Muscle of leg (tissue), 11 donors: ENCODE results near the gene PPM1H. TPM values are rescaled to one million over a fixed set of nuclear protein-coding genes. Genes with fewer than 3 reads are reported as not detected.

Experiments used
- DNase-seq: peaks from one replicate; pipeline ENCODE4 v3.0.0; 2013
- H3K27ac ChIP-seq: one replicate; pipeline ENCODE4 v1.5.1; 2013; ENCODE audit warnings: mild to moderate bottlenecking, low read length, control low read depth
- H3K27me3 ChIP-seq: one replicate; pipeline ENCODE4 v1.6.1; 2013; ENCODE audit warnings: low read length; ENCODE audit not compliant: control insufficient read depth, insufficient read depth
- H3K36me3 ChIP-seq: one replicate; pipeline ENCODE4 v1.6.1; 2013; ENCODE audit warnings: low read length; ENCODE audit not compliant: control insufficient read depth, insufficient read depth
- H3K4me1 ChIP-seq: one replicate; pipeline ENCODE4 v1.6.1; 2013; ENCODE audit warnings: low read length; ENCODE audit not compliant: control insufficient read depth, insufficient read depth
- H3K4me3 ChIP-seq: one replicate; pipeline ENCODE4 v1.5.1; 2013; ENCODE audit warnings: low read length, control low read depth
- H3K9me3 ChIP-seq: replicated peaks from 2 replicates; pipeline ENCODE4 v1.6.1; 2013; ENCODE audit warnings: low read depth, low read length; ENCODE audit not compliant: control insufficient read depth
- WGBS: methylation state at CpG from one replicate; pipeline ENCODE4 v1.1.5; 2013; ENCODE audit warnings: missing lambda C conversion rate; ENCODE audit not compliant: insufficient coverage; 5-methylcytosine and 5-hydroxymethylcytosine counted together
- polyA plus RNA-seq, 8 donors: library from polyadenylated mRNA; unstranded; fragments of 120-200 nt; gene quantifications; one replicate each; pipeline versions ENCODE4 v1.2.1 to v1.2.3, GENCODE V29; 2013; ENCODE audit warnings: inconsistent platforms in 1 of 8, low replicate concordance in 1 of 8; ENCODE audit not compliant: insufficient read length in 8 of 8, insufficient read depth in 1 of 8
- total RNA-seq: library from RNA; stranded (reverse); fragments of 120-200 nt; gene quantifications from one replicate; pipeline ENCODE4 v1.2.4, GENCODE V29; 2013

The PPM1H gene
- total and polyA plus RNA-seq, 9 donors = 2.7 to 4.2 (median 3.4) TPM

DNA sequence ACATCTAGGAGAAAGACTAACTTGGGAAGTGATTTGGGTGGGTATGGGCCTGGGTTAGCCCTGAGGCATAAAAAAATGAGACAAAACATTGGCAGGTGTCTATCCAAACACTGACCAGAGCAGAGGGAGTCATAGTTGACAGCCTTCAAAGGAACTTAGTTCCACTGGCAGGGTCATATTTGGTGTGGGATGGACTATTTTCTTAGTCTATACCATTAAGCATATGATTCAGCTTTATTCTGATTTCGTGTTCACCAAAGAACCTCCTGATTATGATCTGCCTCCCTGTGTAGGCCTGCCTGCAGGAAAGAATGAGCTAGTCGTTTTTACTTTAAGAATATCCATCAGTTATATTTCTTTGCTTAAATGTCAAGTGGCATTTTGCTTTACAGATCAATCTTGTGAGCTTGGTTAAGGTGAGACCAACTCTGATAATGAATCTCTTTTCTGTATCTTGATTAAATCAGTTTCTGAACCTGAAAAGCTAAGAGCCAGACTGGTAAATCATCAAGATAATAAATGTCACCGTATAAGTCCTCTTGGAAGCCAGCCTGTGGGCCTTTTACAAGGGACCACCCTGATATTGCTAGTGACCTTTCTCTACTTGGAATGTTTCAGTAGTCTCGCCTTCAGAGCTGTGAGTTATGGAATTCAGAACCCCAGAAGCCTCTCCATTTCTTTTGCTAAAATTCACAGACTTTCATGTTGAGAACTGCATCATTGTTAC lies 285.4 kb downstream of the PPM1H start:
- no peak overlapping the region for H3K4me3 ChIP-seq
- no peak overlapping the region for H3K27ac ChIP-seq
- no CpG with 5 or more reads among the region's 4 CpGs for WGBS
- no peaks in the 10 kb centered on the region for H3K9me3 ChIP-seq
- no peaks in the 10 kb centered on the region for H3K4me1 ChIP-seq
- no peaks in the 10 kb centered on the region for H3K36me3 ChIP-seq
- H3K27me3 ChIP-seq = no peaks in the 10 kb centered on the region
- DNase-seq = no peak

GRCh38 chr12:62647586-62647985 lies 287.4 kb downstream of the PPM1H start:
- H3K9me3 ChIP-seq = no peaks in the 10 kb centered on the region
- H3K36me3 ChIP-seq = no peaks in the 10 kb centered on the region
- DNase-seq = no peak
- H3K4me3 ChIP-seq = no peak overlapping the region
- no CpG with 5 or more reads among the region's 3 CpGs for WGBS
- H3K27me3 ChIP-seq = no peaks in the 10 kb centered on the region
- H3K27ac ChIP-seq = no peak overlapping the region
- H3K4me1 ChIP-seq = no peaks in the 10 kb centered on the region

- H3K27ac ChIP-seq = no peak overlapping the region
- no peaks in the 10 kb centered on the region for H3K36me3 ChIP-seq
- no peaks in the 10 kb centered on the region for H3K9me3 ChIP-seq
- no peak for DNase-seq
- 90% methylated on average over 3 of the region's 8 CpGs for WGBS
- no peaks in the 10 kb centered on the region for H3K27me3 ChIP-seq
- no peaks in the 10 kb centered on the region for H3K4me1 ChIP-seq
- H3K4me3 ChIP-seq = no peak overlapping the region
Observed at GRCh38 chr12:62646566-62646965, 288.4 kb downstream of the PPM1H start.

- Histone ChIP-seq H3K27me3 (no peaks in the 10 kb centered on the region), H3K4me3 (no peak overlapping the region), H3K27ac (no peak overlapping the region), H3K9me3 (no peaks in the 10 kb centered on the region), H3K36me3 (no peaks in the 10 kb centered on the region), H3K4me1 (no peaks in the 10 kb centered on the region)
- peak; percentile 60 for DNase-seq
- no CpG with 5 or more reads among the region's 2 CpGs for WGBS
Observed at GRCh38 chr12:62643486-62643885, 291.5 kb downstream of the PPM1H start.

- Histone ChIP-seq H3K9me3 (no peaks in the 10 kb centered on the region), H3K36me3 (no peaks in the 10 kb centered on the region), H3K4me1 (no peaks in the 10 kb centered on the region), H3K27me3 (no peaks in the 10 kb centered on the region), H3K27ac (no peak overlapping the region), H3K4me3 (no peak overlapping the region)
- no peak for DNase-seq
- WGBS = 25% methylated on average over 1 of the region's 2 CpGs
Observed at GRCh38 chr12:62642486-62642885, 292.5 kb downstream of the PPM1H start.

GRCh38 chr12:62640910-62641448 lies 294.0 kb downstream of the PPM1H start:
- 67% methylated on average over 1 of the region's 4 CpGs for WGBS
- Histone ChIP-seq H3K4me1 (no peaks in the 10 kb centered on the region), H3K4me3 (no peak overlapping the region), H3K9me3 (no peaks in the 10 kb centered on the region), H3K27me3 (no peaks in the 10 kb centered on the region), H3K36me3 (no peaks in the 10 kb centered on the region), H3K27ac (no peak overlapping the region)
- no peak for DNase-seq

GRCh38 chr12:62637679-62638078 lies 297.3 kb downstream of the PPM1H start:
- no CpG with 5 or more reads among the region's 5 CpGs for WGBS
- no peak overlapping the region for H3K4me3 ChIP-seq
- H3K36me3 ChIP-seq = no peaks in the 10 kb centered on the region
- H3K27ac ChIP-seq = no peak overlapping the region
- no peak for DNase-seq
- no peaks in the 10 kb centered on the region for H3K27me3 ChIP-seq
- H3K9me3 ChIP-seq = no peaks in the 10 kb centered on the region
- peaks cover 5% of the 10 kb centered on the region for H3K4me1 ChIP-seq

DNA sequence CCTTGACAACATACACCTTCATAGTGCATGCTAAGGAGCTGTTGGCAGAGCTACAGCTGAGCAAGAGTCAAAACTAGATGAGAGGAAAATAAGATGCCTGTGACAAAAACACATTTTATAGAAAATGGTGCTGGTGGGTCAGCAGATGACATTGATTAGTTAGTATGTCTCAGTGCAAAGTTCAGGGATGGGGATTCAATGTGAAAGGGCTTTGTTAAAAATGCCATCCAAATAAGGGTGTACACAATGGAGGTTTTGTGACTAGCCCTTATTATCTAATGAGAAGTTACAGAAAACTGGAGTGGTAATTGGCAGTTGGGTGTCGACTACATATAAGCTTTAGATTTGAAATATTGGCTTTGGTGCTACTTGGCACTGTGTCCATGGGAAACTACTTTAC lies 299.3 kb downstream of the PPM1H start:
- no peak overlapping the region for H3K27ac ChIP-seq
- WGBS = no CpG with 5 or more reads among the region's 1 CpG
- H3K4me1 ChIP-seq = peaks cover 17% of the 10 kb centered on the region
- no peak for DNase-seq
- H3K27me3 ChIP-seq = peaks cover 11% of the 10 kb centered on the region
- no peaks in the 10 kb centered on the region for H3K36me3 ChIP-seq
- no peak overlapping the region for H3K4me3 ChIP-seq
- H3K9me3 ChIP-seq = no peaks in the 10 kb centered on the region

GRCh38 chr12:62632411-62632918 lies 302.5 kb downstream of the PPM1H start:
- H3K9me3 ChIP-seq = no peaks in the 10 kb centered on the region
- WGBS = 3% methylated on average over 16 of the region's 22 CpGs
- no peaks in the 10 kb centered on the region for H3K36me3 ChIP-seq
- H3K27me3 ChIP-seq = peaks cover 11% of the 10 kb centered on the region
- H3K27ac ChIP-seq = peak overlapping the region; percentile 67
- DNase-seq = peak; percentile 91
- H3K4me1 ChIP-seq = peaks cover 17% of the 10 kb centered on the region
- peak overlapping the region; percentile 50 for H3K4me3 ChIP-seq

DNA sequence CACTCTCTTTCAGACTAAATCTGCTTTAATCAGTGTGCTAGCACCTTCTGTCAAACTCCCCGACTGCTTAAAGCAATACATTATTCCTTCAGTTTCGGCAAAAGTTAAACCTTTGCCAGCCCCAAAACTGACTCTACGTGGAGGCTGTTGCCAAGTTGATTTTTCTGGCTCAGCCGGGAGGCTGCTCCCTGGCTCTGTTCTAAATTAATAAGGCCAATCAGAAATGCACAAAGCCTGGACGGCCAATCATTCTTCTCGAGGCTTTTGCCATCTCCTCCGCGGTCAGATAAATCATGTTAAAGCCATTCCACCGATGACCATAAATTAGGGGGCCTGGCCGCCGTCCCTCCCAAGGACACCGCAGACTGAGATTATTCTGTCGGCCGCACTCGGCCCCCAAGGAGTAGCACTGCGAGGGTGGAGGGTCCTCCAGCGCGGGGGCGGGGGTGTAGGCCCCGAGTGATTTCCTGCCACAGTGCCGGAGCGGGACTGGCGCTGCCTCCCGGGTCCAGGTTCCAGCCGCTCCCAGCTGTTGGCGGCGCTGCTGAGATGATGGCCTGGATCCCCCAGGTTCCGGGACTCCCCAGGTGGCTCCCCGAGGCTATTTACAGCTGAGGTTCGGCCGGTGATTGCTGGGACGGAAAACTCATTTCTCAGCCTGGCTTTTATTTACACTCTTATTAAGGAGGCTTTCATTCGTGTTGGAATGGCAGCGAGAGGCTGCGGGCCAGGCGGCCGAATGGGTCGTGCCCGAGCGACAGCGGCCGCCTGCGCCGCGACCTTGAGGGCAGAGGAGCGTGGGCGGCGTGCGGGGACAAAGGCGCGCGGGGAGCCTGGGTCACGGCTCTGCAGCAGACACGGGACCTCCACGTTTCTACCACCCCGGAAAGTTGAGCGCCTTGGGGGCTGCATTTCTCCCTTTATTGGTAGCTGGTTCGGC lies 303.2 kb downstream of the PPM1H start:
- peak overlapping the region; percentile 67 for H3K27ac ChIP-seq
- under 1% methylated on average over 49 of the region's 58 CpGs for WGBS
- H3K4me1 ChIP-seq = peaks cover 17% of the 10 kb centered on the region
- H3K36me3 ChIP-seq = no peaks in the 10 kb centered on the region
- peak overlapping the region; percentile 50 for H3K4me3 ChIP-seq
- peak; percentile 90 for DNase-seq
- H3K9me3 ChIP-seq = no peaks in the 10 kb centered on the region
- peaks cover 11% of the 10 kb centered on the region for H3K27me3 ChIP-seq
